ENCODE results near the gene APBA3.

GRCh38 chr19:3809881-3810707 lies 48.6 kb upstream of the APBA3 start:
- TF ChIP-seq YY1 (IDR thresholded peaks at IDR 0.05; ENCODE audit: insufficient read depth, insufficient read length), result no peak
- no peak for TF ChIP-seq ZNF274 (IDR thresholded peaks at IDR 0.05; ENCODE audit: low read depth, low read length)
- no peak for TF ChIP-seq SUZ12 (IDR thresholded peaks at IDR 0.05; ENCODE audit: extremely low read depth, insufficient read depth, insufficient read length)

Measured in NT2/D1 (cell line).